Adrenal gland (tissue), 5 donors: ENCODE data around the gene MORN4.

Experiments
- POLR2A ChIP-seq, 2 donors: fragments of 450-650 bp; IDR thresholded peaks; one replicate each; pipeline ENCODE4 v1.6.1; 2017; ENCODE audit warnings: antibody characterized with exemption in 2 of 2, mild to moderate bottlenecking in 2 of 2, moderate library complexity in 1 of 2
- TF ChIP-seq, protein P1 (sequence below), 6 experiments: fragments of 450-650 bp in 4 of 6; fragments of 200-600 bp in 2 of 6; sonication (generic) in 1 of 6; IDR thresholded peaks; 1 replicate in 5 of 6; 2 replicates in 1 of 6; pipeline versions ENCODE4 v1.5.1 to v1.8.0; 2016 to 2021; ENCODE audit warnings: antibody characterized with exemption in 6 of 6, mild to moderate bottlenecking in 2 of 6, moderate library complexity in 1 of 6
- donor health status: DM: no; HTN: no; CAD: no.

- TF ChIP-seq, protein P1, sequence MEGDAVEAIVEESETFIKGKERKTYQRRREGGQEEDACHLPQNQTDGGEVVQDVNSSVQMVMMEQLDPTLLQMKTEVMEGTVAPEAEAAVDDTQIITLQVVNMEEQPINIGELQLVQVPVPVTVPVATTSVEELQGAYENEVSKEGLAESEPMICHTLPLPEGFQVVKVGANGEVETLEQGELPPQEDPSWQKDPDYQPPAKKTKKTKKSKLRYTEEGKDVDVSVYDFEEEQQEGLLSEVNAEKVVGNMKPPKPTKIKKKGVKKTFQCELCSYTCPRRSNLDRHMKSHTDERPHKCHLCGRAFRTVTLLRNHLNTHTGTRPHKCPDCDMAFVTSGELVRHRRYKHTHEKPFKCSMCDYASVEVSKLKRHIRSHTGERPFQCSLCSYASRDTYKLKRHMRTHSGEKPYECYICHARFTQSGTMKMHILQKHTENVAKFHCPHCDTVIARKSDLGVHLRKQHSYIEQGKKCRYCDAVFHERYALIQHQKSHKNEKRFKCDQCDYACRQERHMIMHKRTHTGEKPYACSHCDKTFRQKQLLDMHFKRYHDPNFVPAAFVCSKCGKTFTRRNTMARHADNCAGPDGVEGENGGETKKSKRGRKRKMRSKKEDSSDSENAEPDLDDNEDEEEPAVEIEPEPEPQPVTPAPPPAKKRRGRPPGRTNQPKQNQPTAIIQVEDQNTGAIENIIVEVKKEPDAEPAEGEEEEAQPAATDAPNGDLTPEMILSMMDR (IDR thresholded peaks at IDR 0.05) = no peak
- TF ChIP-seq POLR2A (IDR thresholded peaks at IDR 0.05) = no peak
These were observed 31.8 kb downstream of the MORN4 start for GRCh38 chr10:97601268-97602215.
